Parathyroid adenoma (tissue), 2 donors: Measurements from ENCODE around the gene ANKRD23.

Experiments used
- H2AFZ ChIP-seq: fragments of 300-600 bp; sonication (generic); one replicate; pipeline ENCODE4 v1.7.0; 2017; ENCODE audit warnings: antibody characterized with exemption, mild to moderate bottlenecking
- H3K27ac ChIP-seq: fragments of 300-600 bp; sonication (generic); one replicate; pipeline ENCODE4 v1.7.0; 2017
- H3K27me3 ChIP-seq: fragments of 300-600 bp; sonication (generic); one replicate; pipeline ENCODE4 v1.7.0; 2017; ENCODE audit warnings: low read length; ENCODE audit not compliant: control insufficient read depth, insufficient read depth
- H3K36me3 ChIP-seq: fragments of 300-600 bp; sonication (generic); one replicate; pipeline ENCODE4 v1.7.0; 2017; ENCODE audit warnings: low read length; ENCODE audit not compliant: control insufficient read depth, insufficient read depth
- H3K4me1 ChIP-seq: fragments of 300-600 bp; sonication (generic); one replicate; pipeline ENCODE4 v1.7.0; 2017; ENCODE audit warnings: control low read depth
- H3K4me2 ChIP-seq: fragments of 300-600 bp; sonication (generic); one replicate; pipeline ENCODE4 v1.7.0; 2017; ENCODE audit warnings: low read length
- H3K4me3 ChIP-seq: fragments of 300-600 bp; sonication (generic); one replicate; pipeline ENCODE4 v1.7.0; 2017; ENCODE audit warnings: low read depth, low read length
- H3K79me2 ChIP-seq: fragments of 300-600 bp; sonication (generic); one replicate; pipeline ENCODE4 v1.7.0; 2017; ENCODE audit warnings: control low read depth
- H3K9ac ChIP-seq: fragments of 300-600 bp; sonication (generic); one replicate; pipeline ENCODE4 v1.7.0; 2017; ENCODE audit warnings: mild to moderate bottlenecking
- H3K9me3 ChIP-seq: fragments of 300-600 bp; sonication (generic); one replicate; pipeline ENCODE4 v1.7.0; 2017; ENCODE audit warnings: low read length; ENCODE audit not compliant: control insufficient read depth
- TF ChIP-seq, protein P1 (sequence below): fragments of 300-600 bp; sonication (generic); IDR thresholded peaks from one replicate; pipeline ENCODE4 v1.7.0; 2017; ENCODE audit warnings: antibody characterized with exemption, mild to moderate bottlenecking
- donor health status: primary hyperparathyroidism.

Gene ANKRD23

GRCh38 chr2:96888072-96889011 lies 44.5 kb upstream of the ANKRD23 start:
- Histone ChIP-seq H3K4me1 (no peaks in the 10 kb centered on the region), H3K4me2 (no peak overlapping the region), H3K27me3 (no peaks in the 10 kb centered on the region), H3K36me3 (no peaks in the 10 kb centered on the region), H3K9ac (no peak overlapping the region), H3K27ac (no peak overlapping the region), H3K4me3 (no peak overlapping the region), H2AFZ (peak overlapping the region; percentile 25), H3K9me3 (no peaks in the 10 kb centered on the region), H3K79me2 (no peaks in the 10 kb centered on the region)
- TF ChIP-seq, protein P1, sequence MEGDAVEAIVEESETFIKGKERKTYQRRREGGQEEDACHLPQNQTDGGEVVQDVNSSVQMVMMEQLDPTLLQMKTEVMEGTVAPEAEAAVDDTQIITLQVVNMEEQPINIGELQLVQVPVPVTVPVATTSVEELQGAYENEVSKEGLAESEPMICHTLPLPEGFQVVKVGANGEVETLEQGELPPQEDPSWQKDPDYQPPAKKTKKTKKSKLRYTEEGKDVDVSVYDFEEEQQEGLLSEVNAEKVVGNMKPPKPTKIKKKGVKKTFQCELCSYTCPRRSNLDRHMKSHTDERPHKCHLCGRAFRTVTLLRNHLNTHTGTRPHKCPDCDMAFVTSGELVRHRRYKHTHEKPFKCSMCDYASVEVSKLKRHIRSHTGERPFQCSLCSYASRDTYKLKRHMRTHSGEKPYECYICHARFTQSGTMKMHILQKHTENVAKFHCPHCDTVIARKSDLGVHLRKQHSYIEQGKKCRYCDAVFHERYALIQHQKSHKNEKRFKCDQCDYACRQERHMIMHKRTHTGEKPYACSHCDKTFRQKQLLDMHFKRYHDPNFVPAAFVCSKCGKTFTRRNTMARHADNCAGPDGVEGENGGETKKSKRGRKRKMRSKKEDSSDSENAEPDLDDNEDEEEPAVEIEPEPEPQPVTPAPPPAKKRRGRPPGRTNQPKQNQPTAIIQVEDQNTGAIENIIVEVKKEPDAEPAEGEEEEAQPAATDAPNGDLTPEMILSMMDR, result no peak

GRCh38 chr2:96887493-96888012 lies 43.7 kb upstream of the ANKRD23 start:
- Histone ChIP-seq H3K4me3 (no peak overlapping the region), H3K4me1 (no peaks in the 10 kb centered on the region), H3K27ac (no peak overlapping the region)

DNA sequence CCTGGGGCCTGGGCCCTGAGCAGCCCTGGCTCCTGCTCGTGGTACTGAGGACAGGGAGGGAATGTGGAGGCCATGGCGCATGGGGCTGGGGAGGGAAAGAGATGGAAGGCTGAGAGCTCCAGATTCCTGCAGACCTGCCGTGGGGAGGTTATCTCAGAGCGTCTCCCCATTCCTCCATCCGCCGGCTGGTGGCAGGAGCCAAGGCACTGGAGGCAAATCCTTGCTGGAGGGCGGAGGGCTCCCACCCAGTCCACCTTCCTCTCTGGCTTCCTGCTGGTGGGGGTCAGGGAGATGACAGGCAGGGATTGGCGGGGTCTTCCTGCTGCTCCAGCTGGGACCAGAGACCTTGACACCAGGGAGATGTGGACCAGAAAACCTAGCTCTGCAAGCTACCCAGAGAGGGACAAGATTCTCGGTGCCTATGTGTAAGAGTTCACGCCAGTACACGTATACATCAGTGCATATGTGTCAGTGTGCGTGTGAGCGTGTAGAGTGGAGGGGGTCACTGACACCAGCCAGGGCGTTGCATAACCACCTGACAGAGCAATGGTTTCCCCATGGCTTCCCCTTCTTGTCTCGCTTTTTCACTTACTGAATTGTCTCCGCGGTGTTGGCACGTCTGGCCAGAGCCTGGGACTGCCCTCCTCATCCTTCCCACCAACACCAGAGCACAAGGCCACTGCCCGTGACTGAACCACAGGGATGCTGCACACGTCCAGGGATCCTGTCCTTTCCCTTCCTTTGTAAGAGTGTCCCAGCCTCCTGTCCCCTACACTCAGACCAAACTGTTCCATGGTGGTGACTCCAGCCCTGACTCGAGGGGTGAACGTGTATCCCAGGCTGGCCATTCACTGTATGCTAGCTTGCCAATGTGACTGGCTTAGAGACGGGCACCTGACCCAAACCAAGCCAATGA lies 41.9 kb upstream of the ANKRD23 start:
- no peak overlapping the region for H3K4me2 ChIP-seq
- no peaks in the 10 kb centered on the region for H3K36me3 ChIP-seq
- no peaks in the 10 kb centered on the region for H3K9me3 ChIP-seq
- no peak overlapping the region for H3K4me3 ChIP-seq
- no peak overlapping the region for H3K27ac ChIP-seq
- H2AFZ ChIP-seq, result no peak overlapping the region
- H3K27me3 ChIP-seq, result no peaks in the 10 kb centered on the region
- TF ChIP-seq, protein P1, result no peak
- H3K79me2 ChIP-seq, result no peaks in the 10 kb centered on the region
- no peaks in the 10 kb centered on the region for H3K4me1 ChIP-seq
- H3K9ac ChIP-seq, result no peak overlapping the region

More at GRCh38 chr2:96887493-96888012, 43.7 kb upstream of the ANKRD23 start:
- no peak overlapping the region for H2AFZ ChIP-seq
- H3K4me2 ChIP-seq, result no peak overlapping the region
- TF ChIP-seq, protein P1, result no peak
- no peaks in the 10 kb centered on the region for H3K9me3 ChIP-seq
- H3K9ac ChIP-seq, result no peak overlapping the region
- no peaks in the 10 kb centered on the region for H3K27me3 ChIP-seq
- no peaks in the 10 kb centered on the region for H3K79me2 ChIP-seq
- H3K36me3 ChIP-seq, result no peaks in the 10 kb centered on the region

DNA sequence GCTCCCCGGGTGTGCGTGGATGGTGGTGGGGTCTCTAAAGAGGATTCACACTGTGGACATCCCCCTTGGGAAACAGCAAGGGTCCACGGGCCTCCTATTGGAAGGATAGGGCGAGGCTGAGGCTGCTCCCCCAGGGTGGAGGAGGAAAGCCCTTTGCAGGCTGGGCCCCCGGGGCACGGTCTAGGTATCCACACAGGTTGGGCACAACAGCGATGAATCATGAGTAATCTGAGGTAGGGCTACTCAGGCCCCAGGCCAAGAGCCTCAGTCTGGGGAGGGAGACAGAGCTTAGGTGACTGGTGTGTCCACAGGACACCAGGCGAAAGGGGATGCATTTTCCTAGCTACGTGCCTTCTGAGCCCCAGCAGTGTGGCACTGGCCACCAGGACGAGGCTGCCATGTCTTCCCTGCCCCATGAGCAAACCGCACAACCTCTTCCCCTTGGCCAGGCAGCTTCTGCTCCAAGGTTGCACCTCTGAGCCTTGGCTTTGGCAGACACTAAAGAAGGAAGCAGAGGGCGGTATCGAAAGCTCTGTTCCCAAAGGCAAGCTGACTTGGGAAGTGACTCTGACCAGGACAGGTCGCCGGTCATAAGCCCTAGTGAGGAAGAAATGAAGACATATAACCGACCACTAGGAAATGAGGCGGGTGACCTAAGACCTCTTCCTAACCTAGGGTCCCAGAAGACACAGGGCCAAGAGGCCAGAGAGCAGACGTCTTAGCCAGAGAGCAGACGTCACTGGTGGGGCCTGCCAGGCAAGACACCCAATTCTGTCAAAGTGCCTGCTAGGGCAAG lies 40.7 kb upstream of the ANKRD23 start:
- Histone ChIP-seq H3K4me2 (no peak overlapping the region), H2AFZ (no peak overlapping the region), H3K4me3 (no peak overlapping the region), H3K9ac (no peak overlapping the region), H3K36me3 (no peaks in the 10 kb centered on the region), H3K4me1 (no peaks in the 10 kb centered on the region), H3K9me3 (no peaks in the 10 kb centered on the region), H3K79me2 (no peaks in the 10 kb centered on the region), H3K27ac (no peak overlapping the region), H3K27me3 (no peaks in the 10 kb centered on the region)
- TF ChIP-seq, protein P1, result no peak
